Prostate gland (tissue), 2 donors: Measurements from ENCODE around the gene ANTXRL.

ENCODE experiments used
- CTCF ChIP-seq, 4 experiments: fragments of 200-600 bp in 2 of 4; fragments of 450-650 bp in 2 of 4; sonication (generic) in 2 of 4; IDR thresholded peaks; 1 replicate in 3 of 4; 2 replicates in 1 of 4; pipeline ENCODE4 v1.5.1; 2016 to 2019; ENCODE audit warnings: antibody characterized with exemption in 4 of 4, mild to moderate bottlenecking in 2 of 4, moderate library complexity in 2 of 4
- POLR2A ChIP-seq: fragments of 450-650 bp; IDR thresholded peaks from one replicate; pipeline ENCODE4 v1.6.1; 2016; ENCODE audit warnings: antibody characterized with exemption, mild to moderate bottlenecking

- TF ChIP-seq CTCF (IDR thresholded peaks at IDR 0.05) (no peak), POLR2A (no peak)
Observed at GRCh38 chr10:46330894-46331293, 44.1 kb downstream of the ANTXRL start.
